Endothelial cell of umbilical vein (primary cell): ENCODE measurements around the gene MBD3.

Experiments
- MYC ChIP-seq: IDR thresholded peaks from one replicate; pipeline ENCODE4 v1.6.1; 2011; ENCODE audit warnings: mild to moderate bottlenecking, low read depth, low read length
- TF ChIP-seq, protein P1 (sequence below), 2 donors: IDR thresholded peaks; 1 replicate in 1 of 2; 2 replicates in 1 of 2; pipeline ENCODE4 v1.5.1; 2011; ENCODE audit warnings: low read length in 2 of 2, mild to moderate bottlenecking in 2 of 2, moderate library complexity in 2 of 2, control low read depth in 1 of 2, inconsistent platforms in 1 of 2, low read depth in 1 of 2; ENCODE audit not compliant: insufficient read depth in 1 of 2; ENCODE audit errors: extremely low read depth in 1 of 2

GRCh38 chr19:1528596-1529429, 63.9 kb downstream of the MBD3 start:
- TF ChIP-seq, protein P1, sequence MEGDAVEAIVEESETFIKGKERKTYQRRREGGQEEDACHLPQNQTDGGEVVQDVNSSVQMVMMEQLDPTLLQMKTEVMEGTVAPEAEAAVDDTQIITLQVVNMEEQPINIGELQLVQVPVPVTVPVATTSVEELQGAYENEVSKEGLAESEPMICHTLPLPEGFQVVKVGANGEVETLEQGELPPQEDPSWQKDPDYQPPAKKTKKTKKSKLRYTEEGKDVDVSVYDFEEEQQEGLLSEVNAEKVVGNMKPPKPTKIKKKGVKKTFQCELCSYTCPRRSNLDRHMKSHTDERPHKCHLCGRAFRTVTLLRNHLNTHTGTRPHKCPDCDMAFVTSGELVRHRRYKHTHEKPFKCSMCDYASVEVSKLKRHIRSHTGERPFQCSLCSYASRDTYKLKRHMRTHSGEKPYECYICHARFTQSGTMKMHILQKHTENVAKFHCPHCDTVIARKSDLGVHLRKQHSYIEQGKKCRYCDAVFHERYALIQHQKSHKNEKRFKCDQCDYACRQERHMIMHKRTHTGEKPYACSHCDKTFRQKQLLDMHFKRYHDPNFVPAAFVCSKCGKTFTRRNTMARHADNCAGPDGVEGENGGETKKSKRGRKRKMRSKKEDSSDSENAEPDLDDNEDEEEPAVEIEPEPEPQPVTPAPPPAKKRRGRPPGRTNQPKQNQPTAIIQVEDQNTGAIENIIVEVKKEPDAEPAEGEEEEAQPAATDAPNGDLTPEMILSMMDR (IDR thresholded peaks at IDR 0.05; ENCODE audit: extremely low read depth in 1 of 2, insufficient read depth in 1 of 2, low read depth in 1 of 2, low read length in 2 of 2), result no peak
- no peak for TF ChIP-seq MYC
